Measurements from ENCODE around the gene DCAF7.
A peak's percentile ranks its signal among the peaks of the same experiment; 100 is the strongest.

Gene DCAF7

DNA sequence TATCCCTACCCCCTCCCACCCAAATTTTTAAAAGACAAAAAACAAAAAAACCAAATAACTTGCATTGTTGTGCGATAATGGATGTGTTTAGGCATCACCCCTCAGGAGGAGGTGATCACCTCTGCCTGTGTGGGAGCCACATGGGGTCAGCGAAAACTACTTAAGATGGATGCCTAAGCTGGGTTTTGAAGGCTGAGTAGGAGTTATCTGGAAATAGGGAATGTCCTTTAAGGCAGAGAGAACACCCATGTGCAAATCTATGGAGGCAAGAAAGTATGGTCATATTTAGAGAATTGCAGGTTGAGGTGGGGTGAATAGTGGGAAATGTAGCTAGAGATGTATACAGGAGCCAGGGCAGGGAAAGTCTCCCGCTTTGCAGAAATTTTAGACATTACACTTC, 44.9 kb downstream of the DCAF7 start:
- H3K27ac ChIP-seq (ENCODE audit: low read depth, low read length, severe bottlenecking): no peak overlapping the region
- 100% methylated on average over 1 to 2 of the region's 3 CpGs for WGBS, 2 experiments (ENCODE audit: insufficient coverage in 2 of 2)
- peaks cover 48% of the 10 kb centered on the region for H3K36me3 ChIP-seq (ENCODE audit: control insufficient read depth, insufficient read depth, low read length)
- no peaks in the 10 kb centered on the region for H3K9me3 ChIP-seq (ENCODE audit: control insufficient read depth, low read length)
- H3K4me1 ChIP-seq (ENCODE audit: control insufficient read depth, insufficient read depth, low read length, poor library complexity, severe bottlenecking): no peaks in the 10 kb centered on the region
- no peak overlapping the region for H3K4me3 ChIP-seq (ENCODE audit: extremely low read depth, insufficient read depth, low read length, poor library complexity, severe bottlenecking)

DNA sequence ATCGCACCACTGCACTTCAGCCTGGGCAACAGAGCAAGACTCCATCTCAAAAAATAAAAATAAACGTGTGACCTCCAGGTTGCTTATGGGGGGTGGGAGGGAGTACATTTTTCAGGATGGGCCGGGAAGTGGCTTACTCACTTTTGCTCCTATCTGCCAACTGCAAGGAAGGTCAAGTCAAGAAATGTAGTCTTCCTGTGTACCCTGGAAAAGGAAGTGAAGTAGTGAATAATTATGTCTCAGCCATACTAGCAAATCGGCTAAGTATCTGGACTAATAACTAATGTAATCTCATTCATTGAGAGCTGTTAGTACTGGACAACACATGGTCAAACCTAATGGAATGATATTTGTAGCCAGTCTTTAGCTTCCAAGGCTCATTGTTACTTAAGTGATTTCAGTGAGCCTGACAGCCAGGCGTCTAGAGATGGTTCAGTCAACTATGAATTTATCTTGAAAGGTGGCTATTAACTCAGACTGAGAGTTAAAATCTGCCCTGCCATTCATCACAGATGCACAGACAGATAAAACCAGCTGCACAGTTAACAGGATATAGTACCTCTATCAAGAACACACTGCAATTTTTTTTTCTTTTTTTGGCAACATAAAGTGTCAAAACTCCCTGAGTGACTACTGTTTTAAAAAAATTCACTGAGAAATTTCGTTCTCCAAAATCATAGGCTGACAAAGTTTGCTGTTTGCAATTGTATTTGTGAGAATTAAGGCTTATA, 46.7 kb downstream of the DCAF7 start:
- 89 to 93% methylated on average over 2 to 4 of the region's 6 CpGs for WGBS, 2 experiments (ENCODE audit: insufficient coverage in 2 of 2)
- Histone ChIP-seq H3K36me3 (ENCODE audit: control insufficient read depth, insufficient read depth, low read length) (peaks cover 29% of the 10 kb centered on the region), H3K9me3 (ENCODE audit: control insufficient read depth, low read length) (no peaks in the 10 kb centered on the region), H3K27ac (ENCODE audit: low read depth, low read length, severe bottlenecking) (no peak overlapping the region), H3K4me1 (ENCODE audit: control insufficient read depth, insufficient read depth, low read length, poor library complexity, severe bottlenecking) (no peaks in the 10 kb centered on the region), H3K4me3 (ENCODE audit: extremely low read depth, insufficient read depth, low read length, poor library complexity, severe bottlenecking) (no peak overlapping the region)

- H3K4me3 ChIP-seq (ENCODE audit: extremely low read depth, insufficient read depth, low read length, poor library complexity, severe bottlenecking): no peak overlapping the region
- no peaks in the 10 kb centered on the region for H3K4me1 ChIP-seq (ENCODE audit: control insufficient read depth, insufficient read depth, low read length, poor library complexity, severe bottlenecking)
- H3K36me3 ChIP-seq (ENCODE audit: control insufficient read depth, insufficient read depth, low read length): peaks cover 21% of the 10 kb centered on the region
- H3K27ac ChIP-seq (ENCODE audit: low read depth, low read length, severe bottlenecking): no peak overlapping the region
- H3K9me3 ChIP-seq (ENCODE audit: control insufficient read depth, low read length): no peaks in the 10 kb centered on the region
- 86 to 100% methylated on average over 2 of the region's 2 CpGs for WGBS, 2 experiments (ENCODE audit: insufficient coverage in 2 of 2)
These were observed 48.0 kb downstream of the DCAF7 start for GRCh38 chr17:63598281-63598680.

DNA sequence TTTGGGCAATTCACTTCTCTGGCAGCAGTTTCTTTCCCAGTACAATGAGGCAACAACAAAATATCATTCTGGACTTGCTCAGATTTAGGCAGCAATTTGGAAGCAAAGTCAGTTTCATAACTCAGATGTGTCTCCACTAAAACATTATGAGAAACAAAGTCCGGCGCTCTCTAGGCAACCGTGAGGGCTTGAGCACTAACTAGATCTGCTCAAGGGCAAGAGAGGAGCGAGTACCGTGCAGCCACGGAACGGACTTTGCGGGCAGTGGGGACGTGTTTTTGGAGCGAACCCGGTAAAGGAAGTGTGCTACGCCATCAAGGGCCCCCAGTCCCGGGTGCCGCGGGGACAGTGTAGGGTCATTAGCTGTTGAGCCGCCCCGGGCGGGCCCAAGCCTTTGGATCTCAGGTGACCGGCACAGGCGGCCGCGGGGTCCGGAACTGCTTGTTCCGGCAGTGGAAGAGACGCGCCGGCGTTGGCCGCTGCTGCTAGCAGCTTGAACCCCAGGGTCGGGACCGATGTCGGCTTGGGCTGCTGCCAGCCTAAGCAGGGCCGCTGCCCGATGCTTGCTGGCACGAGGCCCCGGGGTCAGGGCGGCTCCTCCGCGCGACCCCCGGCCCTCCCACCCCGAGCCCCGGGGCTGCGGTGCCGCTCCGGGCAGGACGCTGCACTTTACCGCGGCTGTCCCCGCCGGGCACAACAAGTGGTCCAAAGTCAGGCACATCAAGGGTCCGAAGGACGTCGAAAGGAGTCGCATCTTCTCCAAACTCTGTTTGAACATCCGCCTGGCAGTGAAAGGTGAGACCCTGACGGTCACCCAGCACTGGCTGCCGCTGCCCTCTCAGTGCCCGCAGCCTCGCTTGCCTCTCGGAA, 50.5 kb downstream of the DCAF7 start, which contains the start of gene TACO1:
Gene TACO1, plus strand, starts transcription at position 327 of the 870 bp plus-strand sequence. Its CDS starts 189 bp downstream, at position 516.
- H3K9me3 ChIP-seq (ENCODE audit: control insufficient read depth, low read length): no peaks in the 10 kb centered on the region
- peaks cover 19% of the 10 kb centered on the region for H3K36me3 ChIP-seq (ENCODE audit: control insufficient read depth, insufficient read depth, low read length)
- no peaks in the 10 kb centered on the region for H3K4me1 ChIP-seq (ENCODE audit: control insufficient read depth, insufficient read depth, low read length, poor library complexity, severe bottlenecking)
- H3K4me3 ChIP-seq (ENCODE audit: extremely low read depth, insufficient read depth, low read length, poor library complexity, severe bottlenecking): peak within 1 kb of the TSS; percentile 83
- peak within 1 kb of the TSS; percentile 46 for H3K27ac ChIP-seq (ENCODE audit: low read depth, low read length, severe bottlenecking)
- 1 to 2% methylated on average over 50 to 53 of the region's 61 CpGs for WGBS, 2 experiments (ENCODE audit: insufficient coverage in 2 of 2)

- H3K27ac ChIP-seq (ENCODE audit: low read depth, low read length, severe bottlenecking): no peak overlapping the region
These were observed 51.4 kb downstream of the DCAF7 start for GRCh38 chr17:63601439-63602371.

GRCh38 chr17:63609816-63610573, 59.7 kb downstream of the DCAF7 start:
- peaks cover 44% of the 10 kb centered on the region for H3K36me3 ChIP-seq (ENCODE audit: control insufficient read depth, insufficient read depth, low read length)
- no peak overlapping the region for H3K27ac ChIP-seq (ENCODE audit: low read depth, low read length, severe bottlenecking)
- WGBS, 2 experiments (ENCODE audit: insufficient coverage in 2 of 2): 89 to 93% methylated on average over 2 to 4 of the region's 6 CpGs
- no peak overlapping the region for H3K4me3 ChIP-seq (ENCODE audit: extremely low read depth, insufficient read depth, low read length, poor library complexity, severe bottlenecking)
- no peaks in the 10 kb centered on the region for H3K9me3 ChIP-seq (ENCODE audit: control insufficient read depth, low read length)
- H3K4me1 ChIP-seq (ENCODE audit: control insufficient read depth, insufficient read depth, low read length, poor library complexity, severe bottlenecking): no peaks in the 10 kb centered on the region

More at GRCh38 chr17:63601439-63602371, 51.4 kb downstream of the DCAF7 start:
- WGBS, 2 experiments (ENCODE audit: insufficient coverage in 2 of 2): 73% methylated on average over 4 to 5 of the region's 9 CpGs
- Histone ChIP-seq H3K4me3 (ENCODE audit: extremely low read depth, insufficient read depth, low read length, poor library complexity, severe bottlenecking) (peak overlapping the region; percentile 83), H3K9me3 (ENCODE audit: control insufficient read depth, low read length) (no peaks in the 10 kb centered on the region), H3K4me1 (ENCODE audit: control insufficient read depth, insufficient read depth, low read length, poor library complexity, severe bottlenecking) (no peaks in the 10 kb centered on the region), H3K36me3 (ENCODE audit: control insufficient read depth, insufficient read depth, low read length) (peaks cover 28% of the 10 kb centered on the region)

GRCh38 chr17:63610854-63611253, 60.6 kb downstream of the DCAF7 start:
- no peak overlapping the region for H3K4me3 ChIP-seq (ENCODE audit: extremely low read depth, insufficient read depth, low read length, poor library complexity, severe bottlenecking)
- H3K36me3 ChIP-seq (ENCODE audit: control insufficient read depth, insufficient read depth, low read length): peaks cover 36% of the 10 kb centered on the region
- H3K27ac ChIP-seq (ENCODE audit: low read depth, low read length, severe bottlenecking): no peak overlapping the region
- H3K4me1 ChIP-seq (ENCODE audit: control insufficient read depth, insufficient read depth, low read length, poor library complexity, severe bottlenecking): no peaks in the 10 kb centered on the region
- no peaks in the 10 kb centered on the region for H3K9me3 ChIP-seq (ENCODE audit: control insufficient read depth, low read length)
- 95% methylated on average over 7 to 10 of the region's 10 CpGs for WGBS, 2 experiments (ENCODE audit: insufficient coverage in 2 of 2)

GRCh38 chr17:63611354-63611753, 61.1 kb downstream of the DCAF7 start:
- Histone ChIP-seq H3K36me3 (ENCODE audit: control insufficient read depth, insufficient read depth, low read length) (peaks cover 31% of the 10 kb centered on the region), H3K4me1 (ENCODE audit: control insufficient read depth, insufficient read depth, low read length, poor library complexity, severe bottlenecking) (no peaks in the 10 kb centered on the region), H3K27ac (ENCODE audit: low read depth, low read length, severe bottlenecking) (no peak overlapping the region), H3K4me3 (ENCODE audit: extremely low read depth, insufficient read depth, low read length, poor library complexity, severe bottlenecking) (no peak overlapping the region), H3K9me3 (ENCODE audit: control insufficient read depth, low read length) (no peaks in the 10 kb centered on the region)
- WGBS, 2 experiments (ENCODE audit: insufficient coverage in 2 of 2): 100% methylated on average over 1 to 2 of the region's 3 CpGs

DNA sequence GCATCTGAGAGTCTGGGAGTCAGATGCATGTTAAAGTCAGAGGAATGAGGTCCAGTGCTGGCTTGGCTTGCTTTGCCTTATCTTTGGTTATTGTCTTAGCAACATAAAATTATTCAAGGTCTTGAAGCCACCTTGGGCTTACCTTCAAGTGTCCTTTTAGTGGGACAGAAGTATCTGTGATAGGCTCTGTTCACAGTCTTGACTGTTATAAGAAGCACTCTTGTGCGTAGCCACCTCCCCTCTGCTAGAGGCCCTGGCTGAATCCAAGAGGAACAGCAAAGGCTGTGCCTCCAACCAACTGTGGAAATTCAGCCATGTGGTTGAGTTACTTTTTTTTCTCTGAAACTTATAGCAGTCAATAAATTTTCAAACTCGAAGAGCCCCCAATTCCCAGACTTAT, 63.4 kb downstream of the DCAF7 start:
- no peaks in the 10 kb centered on the region for H3K9me3 ChIP-seq (ENCODE audit: control insufficient read depth, low read length)
- H3K4me3 ChIP-seq (ENCODE audit: extremely low read depth, insufficient read depth, low read length, poor library complexity, severe bottlenecking): no peak overlapping the region
- no peaks in the 10 kb centered on the region for H3K4me1 ChIP-seq (ENCODE audit: control insufficient read depth, insufficient read depth, low read length, poor library complexity, severe bottlenecking)
- 76 to 82% methylated on average over 2 of the region's 2 CpGs for WGBS, 2 experiments (ENCODE audit: insufficient coverage in 2 of 2)
- H3K36me3 ChIP-seq (ENCODE audit: control insufficient read depth, insufficient read depth, low read length): peaks cover 8% of the 10 kb centered on the region
- H3K27ac ChIP-seq (ENCODE audit: low read depth, low read length, severe bottlenecking): no peak overlapping the region
